HepG2 (cell line): ENCODE measurements around the gene EBF4. TPM values are rescaled to one million over a fixed set of nuclear protein-coding genes. Genes with fewer than 3 reads are reported as not detected.

Source experiments
- ATAC-seq: fragments of 200-7000 bp; cut with Tn5 transposase; 3 replicates; pipeline ENCODE4 v1.9.1; 2020; ENCODE audit warnings: mild to moderate bottlenecking, moderate library complexity
- BruUV-seq: library from RNA; stranded (reverse); fragments of 400-500 nt; replicated peaks from 2 replicates; lab custom pipeline; 2021; lab: Mats Ljungman, UMichigan
- CTCF ChIA-PET: fragments of 300-600 bp; formaldehyde crosslinking; extraction: SDS; loops from one replicate; lab custom pipeline; 2021; ENCODE audit warnings: low total read pairs, inconsistent platforms, low intra/inter-chr PET ratio; lab: Yijun Ruan, JAX
- POLR2A ChIA-PET: fragments of 350-600 bp; sonication (Branson Sonifier 250); formaldehyde crosslinking; loops from one replicate; lab custom pipeline; 2020; ENCODE audit warnings: antibody characterized with exemption, inconsistent platforms; lab: Yijun Ruan, JAX
- DNase-seq: peaks from one replicate; pipeline ENCODE4 v3.0.0-alpha.2; 2015; ENCODE audit warnings: low spot score
- FAIRE-seq: peaks from 3 replicates; lab custom pipeline; 2011; peaks lifted over from hg19 to GRCh38; lab: Jason Lieb, UNC
- H2AFZ ChIP-seq: one replicate; pipeline ENCODE4 v1.6.1; 2011; ENCODE audit warnings: low read length, inconsistent platforms
- H3K27ac ChIP-seq: fragments of 300-600 bp; 3 replicates; pipeline ENCODE4 v1.8.0; 2011; ENCODE audit warnings: mixed run types, mild to moderate bottlenecking, mixed read lengths, low read length, inconsistent platforms; ENCODE audit not compliant: insufficient read depth; ENCODE audit errors: extremely low read length
- H3K27me3 ChIP-seq, 2 experiments: fragments of 200-600 bp in 1 of 2; 2 replicates in 1 of 2; 3 replicates in 1 of 2; pipeline versions ENCODE4 v1.6.0 to v1.8.0; 2011; ENCODE audit warnings: low read length in 2 of 2, mild to moderate bottlenecking in 2 of 2, moderate library complexity in 2 of 2, inconsistent platforms in 1 of 2; ENCODE audit not compliant: insufficient read depth in 2 of 2, control insufficient read depth in 1 of 2
- H3K36me3 ChIP-seq, 2 experiments: fragments of 200-600 bp in 1 of 2; replicated peaks in 1 of 2; 2 replicates in 1 of 2; 3 replicates in 1 of 2; pipeline versions ENCODE4 v1.5.1 to v1.8.0; 2011; ENCODE audit warnings: low read length in 2 of 2, inconsistent platforms in 1 of 2; ENCODE audit not compliant: insufficient read depth in 2 of 2, control insufficient read depth in 1 of 2
- H3K4me1 ChIP-seq: 2 replicates; pipeline ENCODE4 v1.5.1; 2012; ENCODE audit warnings: low read length, inconsistent platforms; ENCODE audit not compliant: insufficient read depth
- H3K4me2 ChIP-seq: 2 replicates; pipeline ENCODE4 v1.6.0; 2011; ENCODE audit warnings: low read depth, low read length, inconsistent platforms
- H3K4me3 ChIP-seq, 3 experiments: fragments of 200-600 bp in 1 of 3; sonication (generic), shearing (Covaris generic) in 1 of 3; replicated peaks in 1 of 3; 2 replicates each; pipeline ENCODE4 v1.5.1; 2011 to 2016; ENCODE audit warnings: low read length in 3 of 3, inconsistent platforms in 2 of 3, low read depth in 2 of 3, mild to moderate bottlenecking in 2 of 3, control low read depth in 1 of 3, mixed read lengths in 1 of 3; ENCODE audit not compliant: insufficient read depth in 1 of 3
- H3K79me2 ChIP-seq: one replicate; pipeline ENCODE4 v1.6.1; 2011; ENCODE audit warnings: low read length, inconsistent platforms; ENCODE audit not compliant: insufficient read depth
- H3K9ac ChIP-seq: 2 replicates; pipeline ENCODE4 v1.6.0; 2011; ENCODE audit warnings: mild to moderate bottlenecking, low read depth, low read length, inconsistent platforms; ENCODE audit not compliant: insufficient read depth
- H3K9me3 ChIP-seq: 2 replicates; pipeline ENCODE4 v1.5.1; 2012; ENCODE audit warnings: mild to moderate bottlenecking, low read length
- H4K20me1 ChIP-seq: 2 replicates; pipeline ENCODE4 v1.6.0; 2011; ENCODE audit warnings: inconsistent platforms, mild to moderate bottlenecking, low read length, moderate library complexity; ENCODE audit not compliant: insufficient read depth
- BRCA1 ChIP-seq: sonication (generic); formaldehyde crosslinking; IDR thresholded peaks from 2 replicates; pipeline ENCODE4 v1.4.0; 2020; ENCODE audit warnings: missing genetic modification reagents
- IRF2 ChIP-seq: IDR thresholded peaks from 2 replicates; pipeline ENCODE4 v1.6.1; 2018; ENCODE audit warnings: missing genetic modification reagents, missing compliant biosample characterization
- MYC ChIP-seq: sonication (generic); formaldehyde crosslinking; IDR thresholded peaks from 2 replicates; pipeline ENCODE4 v1.9.0; 2021; ENCODE audit warnings: missing genetic modification reagents, borderline replicate concordance
- NCOA1 ChIP-seq: sonication (generic); formaldehyde crosslinking; IDR thresholded peaks from 2 replicates; pipeline ENCODE4 v1.9.0; 2021; ENCODE audit warnings: missing genetic modification reagents
- PTBP1 ChIP-seq: fragments of 200-400 bp; formaldehyde crosslinking; IDR thresholded peaks from 2 replicates; pipeline ENCODE4 v1.6.1; 2018; ENCODE audit warnings: low read length, low read depth; ENCODE audit not compliant: poor library complexity, severe bottlenecking
- STAT5B ChIP-seq: sonication (generic); formaldehyde crosslinking; IDR thresholded peaks from 2 replicates; pipeline ENCODE4 v1.4.0; 2020; ENCODE audit warnings: missing genetic modification reagents
- ZNF468 ChIP-seq: sonication (generic); formaldehyde crosslinking; IDR thresholded peaks from 2 replicates; pipeline ENCODE4 v1.8.0; 2022; ENCODE audit warnings: mild to moderate bottlenecking, moderate library complexity, missing genetic modification reagents
- WGBS: methylation state at CpG from one replicate; pipeline ENCODE4 v1.1.6; 2017; ENCODE audit warnings: low lambda C conversion rate; 5-methylcytosine and 5-hydroxymethylcytosine counted together
- in situ Hi-C: cut with HindIII; loops from 2 replicates; pipeline ENCODE4 v1.10.0; 2017; ENCODE audit warnings: low pct_unique_long_range_greater_than_20kb; ENCODE audit not compliant: extremely low pct_ligation_motif_present
- intact Hi-C: fragments of 100-400 bp; cut with micrococcal nuclease; formaldehyde crosslinking; loops from one replicate; pipeline ENCODE4 v1.10.0; 2022; ENCODE audit not compliant: unreplicated experiment
- polyA plus RNA-seq, 8 experiments: library from polyadenylated mRNA; depleted of rRNA in 3 of 8; stranded (reverse) in 7 of 8; unstranded in 1 of 8; fragments of >200 nt; fragmentation: Illumina TruSeq in 4 of 8; extraction: Trizol in 4 of 8; gene quantifications; 2 replicates each; pipeline versions ENCODE4 v1.2.1 to v1.2.3, GENCODE V29; 2011 to 2016; ENCODE audit warnings: low read depth in 4 of 8, missing spikeins in 1 of 8, mixed read lengths in 1 of 8; ENCODE audit not compliant: insufficient read depth in 1 of 8
- total RNA-seq, 5 experiments: library from RNA; depleted of rRNA; stranded (reverse); fragments of >200 nt; fragmentation: Illumina TruSeq; extraction: Trizol; gene quantifications; 2 replicates each; pipeline ENCODE4 v1.2.3, GENCODE V29; 2016; ENCODE audit warnings: low read depth in 1 of 5
- TF ChIP-seq, protein P1 (sequence below): sonication (generic); formaldehyde crosslinking; conservative IDR thresholded peaks from 2 replicates; pipeline ENCODE4 v1.8.1; 2023; ENCODE audit warnings: missing genetic modification reagents
- TF ChIP-seq, protein P2 (sequence below): sonication (generic); formaldehyde crosslinking; IDR thresholded peaks from 2 replicates; pipeline ENCODE4 v1.5.0; 2020; ENCODE audit warnings: missing genetic modification reagents
- TF ChIP-seq, protein P3 (sequence below): sonication (generic); formaldehyde crosslinking; IDR thresholded peaks from 2 replicates; pipeline ENCODE4 v1.5.0; 2020; ENCODE audit warnings: mild to moderate bottlenecking, missing genetic modification reagents, borderline replicate concordance
- TF ChIP-seq, protein P4 (sequence below): sonication (generic); formaldehyde crosslinking; IDR thresholded peaks from 2 replicates; pipeline ENCODE4 v1.8.1; 2023; ENCODE audit warnings: mild to moderate bottlenecking, missing genetic modification reagents, borderline replicate concordance

Gene EBF4
- total and polyA plus RNA-seq, 2 of the 13 experiments (the other 11 are each of a cell fraction or from before 2014, with no cell fraction given), result 0.84 to 2.2 TPM

DNA sequence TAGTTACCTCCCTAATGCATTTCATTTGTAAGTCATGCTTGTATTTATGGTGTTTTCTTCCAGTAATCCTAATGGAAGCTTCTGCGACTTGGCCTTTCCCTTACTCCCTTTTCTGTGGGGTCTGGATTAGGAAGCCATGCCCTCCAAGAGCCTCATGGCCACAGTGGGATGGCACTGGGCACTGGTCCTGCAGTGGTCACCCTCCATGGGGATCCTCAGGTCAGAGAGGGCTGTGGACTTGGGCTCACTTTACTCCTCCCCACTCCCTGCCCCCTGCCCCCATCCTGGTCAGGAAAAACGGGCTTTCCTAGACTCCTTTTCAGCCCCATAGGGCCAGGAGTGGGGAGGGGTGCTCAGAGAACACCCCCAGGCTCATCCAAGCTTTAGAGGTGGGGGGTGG lies 49.9 kb downstream of the EBF4 start:
- Histone ChIP-seq H3K4me1 (peaks cover 8% of the 10 kb centered on the region; the same call in 1 of the 2 replicates), H3K27ac (no peak overlapping the region), H3K4me2 (no peak overlapping the region), H3K36me3 (no peaks in the 10 kb centered on the region), H3K9ac (no peak overlapping the region), H3K27me3 (peaks cover 12 to 72% of the 10 kb centered on the region in 2 experiments)
- ATAC-seq, result no peak
- CTCF ChIA-PET, result interaction anchor here (1.2 to 1.8 kb wide), 2 partner anchors 30 to 55 kb away, joined by 4 to 8 read pairs; no protein-coding TSS in a partner anchor
- no TSS peak for BruUV-seq
- in situ Hi-C loops, result no loop called here
- intact Hi-C loops, result no loop called here
- no peak for DNase-seq
- FAIRE-seq, result no peak
- TF ChIP-seq, protein P1, sequence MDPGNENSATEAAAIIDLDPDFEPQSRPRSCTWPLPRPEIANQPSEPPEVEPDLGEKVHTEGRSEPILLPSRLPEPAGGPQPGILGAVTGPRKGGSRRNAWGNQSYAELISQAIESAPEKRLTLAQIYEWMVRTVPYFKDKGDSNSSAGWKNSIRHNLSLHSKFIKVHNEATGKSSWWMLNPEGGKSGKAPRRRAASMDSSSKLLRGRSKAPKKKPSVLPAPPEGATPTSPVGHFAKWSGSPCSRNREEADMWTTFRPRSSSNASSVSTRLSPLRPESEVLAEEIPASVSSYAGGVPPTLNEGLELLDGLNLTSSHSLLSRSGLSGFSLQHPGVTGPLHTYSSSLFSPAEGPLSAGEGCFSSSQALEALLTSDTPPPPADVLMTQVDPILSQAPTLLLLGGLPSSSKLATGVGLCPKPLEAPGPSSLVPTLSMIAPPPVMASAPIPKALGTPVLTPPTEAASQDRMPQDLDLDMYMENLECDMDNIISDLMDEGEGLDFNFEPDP (CRISPR knock-in tag), result 0 out of 2 replicates have a peak, but pooled peaks have one; percentile 34
- no peak for TF ChIP-seq BRCA1 (CRISPR knock-in tag)
- TF ChIP-seq MYC (CRISPR knock-in tag), result 0 out of 2 replicates have a peak, but pooled peaks have one; percentile 10
- TF ChIP-seq, all 625 proteins: peak for 2
- Histone ChIP-seq H2AFZ (no peak overlapping the region), H3K9me3 (no peaks in the 10 kb centered on the region), H3K4me3 (no peak overlapping the region), H3K79me2 (no peaks in the 10 kb centered on the region), H4K20me1 (no peaks in the 10 kb centered on the region)
- POLR2A ChIA-PET, result no interaction called here
- 42% methylated on average over 2 of the region's 2 CpGs for WGBS

DNA sequence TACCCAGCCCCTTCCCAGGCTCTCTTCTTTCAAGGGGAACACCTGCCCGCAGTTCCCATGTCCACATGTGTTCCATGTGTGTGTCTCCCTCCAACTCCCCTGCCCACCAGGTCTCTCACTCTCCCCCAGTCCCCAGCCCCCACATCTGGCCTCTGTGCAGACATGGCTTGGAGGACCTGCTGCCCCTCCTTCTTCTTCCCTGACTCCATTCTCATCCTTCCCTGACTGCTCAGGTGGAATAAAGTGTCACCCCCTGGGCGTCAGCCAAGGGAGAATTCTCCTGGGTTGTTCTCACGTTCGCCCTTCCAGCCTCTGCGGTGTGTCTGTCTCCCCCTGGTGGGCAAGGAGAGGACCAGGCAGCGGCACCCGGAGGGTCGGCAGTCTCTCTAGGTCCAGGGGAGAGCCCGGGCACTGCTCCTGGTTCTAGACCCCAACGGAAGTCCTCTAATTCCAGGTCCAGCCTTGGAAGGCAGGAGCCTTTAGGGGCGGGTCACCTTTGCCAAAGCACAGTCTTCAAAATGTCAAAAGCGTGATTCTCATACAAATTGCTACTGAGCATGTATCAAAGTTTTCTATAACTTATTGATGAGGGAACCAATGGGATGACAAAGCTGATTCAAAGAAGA lies 50.5 kb downstream of the EBF4 start:
- no peak overlapping the region for H3K9ac ChIP-seq
- no peaks in the 10 kb centered on the region for H3K9me3 ChIP-seq
- H2AFZ ChIP-seq, result no peak overlapping the region
- FAIRE-seq (peak; percentile 91), DNase-seq (peak; percentile 73), ATAC-seq (peak; percentile 89)
- H3K79me2 ChIP-seq, result no peaks in the 10 kb centered on the region
- CTCF ChIA-PET, result interaction anchor here (0.7 to 1.8 kb wide), 3 partner anchors 31 to 55 kb away, joined by 3 to 8 read pairs (median 4); no protein-coding TSS in a partner anchor
- no peak overlapping the region for H3K4me2 ChIP-seq
- BruUV-seq, result no TSS peak
- in situ Hi-C loops (no loop called here), intact Hi-C loops (loop anchor here (1.0 kb wide), 1 partner anchor 55 kb away; no protein-coding TSS in a partner anchor)
- H3K4me1 ChIP-seq, result peaks cover 8% of the 10 kb centered on the region; the same call in 1 of the 2 replicates
- 1% methylated on average over 12 of the region's 12 CpGs for WGBS
- POLR2A ChIA-PET, result no interaction called here
- H3K36me3 ChIP-seq, result no peaks in the 10 kb centered on the region
- H4K20me1 ChIP-seq, result no peaks in the 10 kb centered on the region
- peaks cover 12 to 75% of the 10 kb centered on the region in 2 experiments for H3K27me3 ChIP-seq
- H3K4me3 ChIP-seq, result no peak overlapping the region
- H3K27ac ChIP-seq, result no peak overlapping the region
- TF ChIP-seq, protein P2, sequence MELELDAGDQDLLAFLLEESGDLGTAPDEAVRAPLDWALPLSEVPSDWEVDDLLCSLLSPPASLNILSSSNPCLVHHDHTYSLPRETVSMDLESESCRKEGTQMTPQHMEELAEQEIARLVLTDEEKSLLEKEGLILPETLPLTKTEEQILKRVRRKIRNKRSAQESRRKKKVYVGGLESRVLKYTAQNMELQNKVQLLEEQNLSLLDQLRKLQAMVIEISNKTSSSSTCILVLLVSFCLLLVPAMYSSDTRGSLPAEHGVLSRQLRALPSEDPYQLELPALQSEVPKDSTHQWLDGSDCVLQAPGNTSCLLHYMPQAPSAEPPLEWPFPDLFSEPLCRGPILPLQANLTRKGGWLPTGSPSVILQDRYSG (CRISPR knock-in tag), result no peak
- TF ChIP-seq NCOA1 (no peak), ZNF468 (CRISPR knock-in tag) (no peak), PTBP1 (no peak), IRF2 (CRISPR knock-in tag) (0 out of 2 replicates have a peak, but pooled peaks have one; percentile 16), STAT5B (no peak)
- TF ChIP-seq, protein P3, sequence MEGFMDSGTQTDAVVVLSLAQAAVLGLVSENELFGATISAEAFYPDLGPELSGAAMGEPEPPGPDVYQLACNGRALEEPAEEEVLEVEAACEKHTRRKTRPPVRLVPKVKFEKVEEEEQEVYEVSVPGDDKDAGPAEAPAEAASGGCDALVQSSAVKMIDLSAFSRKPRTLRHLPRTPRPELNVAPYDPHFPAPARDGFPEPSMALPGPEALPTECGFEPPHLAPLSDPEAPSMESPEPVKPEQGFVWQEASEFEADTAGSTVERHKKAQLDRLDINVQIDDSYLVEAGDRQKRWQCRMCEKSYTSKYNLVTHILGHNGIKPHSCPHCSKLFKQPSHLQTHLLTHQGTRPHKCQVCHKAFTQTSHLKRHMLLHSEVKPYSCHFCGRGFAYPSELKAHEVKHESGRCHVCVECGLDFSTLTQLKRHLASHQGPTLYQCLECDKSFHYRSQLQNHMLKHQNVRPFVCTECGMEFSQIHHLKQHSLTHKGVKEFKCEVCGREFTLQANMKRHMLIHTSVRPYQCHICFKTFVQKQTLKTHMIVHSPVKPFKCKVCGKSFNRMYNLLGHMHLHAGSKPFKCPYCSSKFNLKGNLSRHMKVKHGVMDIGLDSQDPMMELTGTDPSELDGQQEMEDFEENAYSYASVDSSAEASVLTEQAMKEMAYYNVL (CRISPR knock-in tag), result no peak
- TF ChIP-seq, protein P4, sequence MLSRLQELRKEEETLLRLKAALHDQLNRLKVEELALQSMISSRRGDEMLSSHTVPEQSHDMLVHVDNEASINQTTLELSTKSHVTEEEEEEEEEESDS, result no peak
